Astrocyte (in vitro differentiated cells and primary cell): ENCODE results near the gene ZFHX3. TPM values are rescaled to one million over a fixed set of nuclear protein-coding genes. Genes with fewer than 3 reads are reported as not detected.

Source experiments
- DNase-seq: peaks from one replicate; pipeline ENCODE4 v3.0.0-alpha.2; 2010; ENCODE audit warnings: low read depth
- FAIRE-seq: peaks from 2 replicates; lab custom pipeline; 2011; peaks lifted over from hg19 to GRCh38; lab: Jason Lieb, UNC
- H2AFZ ChIP-seq: 2 replicates; pipeline ENCODE4 v1.6.0; 2012; ENCODE audit warnings: low read depth, low read length, inconsistent platforms
- H3K27ac ChIP-seq: 2 replicates; pipeline ENCODE4 v1.5.1; 2011; ENCODE audit warnings: low read depth, low read length, inconsistent platforms
- H3K27me3 ChIP-seq: 2 replicates; pipeline ENCODE4 v1.6.0; 2011; ENCODE audit warnings: low read length, inconsistent platforms; ENCODE audit not compliant: insufficient read depth
- H3K36me3 ChIP-seq: 2 replicates; pipeline ENCODE4 v1.5.1; 2011; ENCODE audit warnings: low read length, inconsistent platforms; ENCODE audit not compliant: insufficient read depth
- H3K4me1 ChIP-seq: 2 replicates; pipeline ENCODE4 v1.5.1; 2011; ENCODE audit warnings: low read length, inconsistent platforms; ENCODE audit not compliant: insufficient read depth
- H3K4me2 ChIP-seq: 2 replicates; pipeline ENCODE4 v1.6.0; 2012; ENCODE audit warnings: low read length, inconsistent platforms
- H3K4me3 ChIP-seq: 2 replicates; pipeline ENCODE4 v1.5.1; 2011; ENCODE audit warnings: low read depth, mild to moderate bottlenecking, low read length, inconsistent platforms; ENCODE audit not compliant: insufficient read depth
- H3K79me2 ChIP-seq: 2 replicates; pipeline ENCODE4 v1.6.0; 2012; ENCODE audit warnings: mild to moderate bottlenecking, low read length, inconsistent platforms; ENCODE audit not compliant: insufficient read depth
- H3K9ac ChIP-seq: 2 replicates; pipeline ENCODE4 v1.6.0; 2012; ENCODE audit warnings: mild to moderate bottlenecking, low read length, inconsistent platforms
- H3K9me3 ChIP-seq: 2 replicates; pipeline ENCODE4 v1.5.1; 2012; ENCODE audit warnings: low read depth, mild to moderate bottlenecking, low read length, inconsistent platforms; ENCODE audit not compliant: insufficient read depth
- H4K20me1 ChIP-seq: 2 replicates; pipeline ENCODE4 v1.6.0; 2012; ENCODE audit warnings: low read length, inconsistent platforms; ENCODE audit not compliant: insufficient read depth
- H3K27ac Mint-ChIP-seq: one replicate; pipeline ENCODE4 v1.8.0; 2021; ENCODE audit warnings: mild to moderate bottlenecking, mixed read lengths; ENCODE audit not compliant: unreplicated experiment
- H3K27me3 Mint-ChIP-seq: one replicate; pipeline ENCODE4 v1.8.0; 2021; ENCODE audit warnings: low read depth, mixed read lengths; ENCODE audit not compliant: unreplicated experiment
- H3K36me3 Mint-ChIP-seq: one replicate; pipeline ENCODE4 v1.8.0; 2021; ENCODE audit warnings: low read depth, mixed read lengths; ENCODE audit not compliant: unreplicated experiment
- H3K4me1 Mint-ChIP-seq: one replicate; pipeline ENCODE4 v1.8.0; 2021; ENCODE audit warnings: low read depth, mixed read lengths; ENCODE audit not compliant: unreplicated experiment
- H3K4me3 Mint-ChIP-seq: one replicate; pipeline ENCODE4 v1.8.0; 2021; ENCODE audit warnings: mild to moderate bottlenecking, moderate library complexity, mixed read lengths; ENCODE audit not compliant: unreplicated experiment
- H3K9me3 Mint-ChIP-seq: one replicate; pipeline ENCODE4 v1.8.0; 2021; ENCODE audit warnings: mild to moderate bottlenecking, mixed read lengths; ENCODE audit not compliant: unreplicated experiment
- CTCF ChIP-seq: IDR thresholded peaks from 2 replicates; pipeline ENCODE4 v1.5.1; 2011; ENCODE audit warnings: low read depth, mild to moderate bottlenecking, inconsistent platforms, low read length, moderate library complexity; ENCODE audit not compliant: insufficient read depth
- EZH2 ChIP-seq: IDR thresholded peaks from 2 replicates; pipeline ENCODE4 v1.6.1; 2012; ENCODE audit warnings: mild to moderate bottlenecking, low read length, inconsistent platforms; ENCODE audit not compliant: insufficient read depth
- total RNA-seq: library from RNA; stranded (reverse); gene quantifications from 2 replicates; pipeline ENCODE4 v1.2.1, GENCODE V29; 2021

The ZFHX3 gene
- total RNA-seq, 1 donor from 2014 or later, result 19.7 TPM

GRCh38 chr16:72977127-72977526, 70.8 kb downstream of the ZFHX3 start:
- TF ChIP-seq CTCF (no peak), EZH2 (no peak)
- Histone ChIP-seq H3K4me3 (no peak overlapping the region), H3K36me3 (no peaks in the 10 kb centered on the region), H3K27me3 (no peaks in the 10 kb centered on the region), H3K4me2 (no peak overlapping the region), H2AFZ (no peak overlapping the region), H3K9ac (no peak overlapping the region), H4K20me1 (peaks cover 92% of the 10 kb centered on the region), H3K27ac (no peak overlapping the region), H3K4me1 (no peaks in the 10 kb centered on the region), H3K79me2 (peaks cover 89% of the 10 kb centered on the region), H3K9me3 (no peaks in the 10 kb centered on the region)
- FAIRE-seq (no peak), DNase-seq (no peak)
- H3K27me3 Mint-ChIP-seq, result no peaks in the 10 kb centered on the region
- H3K9me3 Mint-ChIP-seq, result peaks cover 1% of the 10 kb centered on the region
- H3K36me3 Mint-ChIP-seq, result peaks cover 3% of the 10 kb centered on the region
- no peak overlapping the region for H3K27ac Mint-ChIP-seq
- no peak overlapping the region for H3K4me3 Mint-ChIP-seq
- peaks cover 6% of the 10 kb centered on the region for H3K4me1 Mint-ChIP-seq

- Mint-ChIP-seq H3K27me3 (no peaks in the 10 kb centered on the region), H3K4me3 (no peak overlapping the region), H3K9me3 (peaks cover 1% of the 10 kb centered on the region), H3K4me1 (peaks cover 6% of the 10 kb centered on the region), H3K27ac (no peak overlapping the region), H3K36me3 (peaks cover 5% of the 10 kb centered on the region)
- Histone ChIP-seq H3K4me1 (no peaks in the 10 kb centered on the region), H3K27ac (no peak overlapping the region), H3K36me3 (no peaks in the 10 kb centered on the region), H3K79me2 (peaks cover 85% of the 10 kb centered on the region), H3K9me3 (no peaks in the 10 kb centered on the region), H3K4me3 (no peak overlapping the region), H4K20me1 (peaks cover 90% of the 10 kb centered on the region), H2AFZ (no peak overlapping the region), H3K27me3 (no peaks in the 10 kb centered on the region), H3K9ac (no peak overlapping the region), H3K4me2 (no peak overlapping the region)
- no peak for TF ChIP-seq CTCF
- DNase-seq (no peak), FAIRE-seq (no peak)
These were observed 71.4 kb downstream of the ZFHX3 start for GRCh38 chr16:72976438-72977064.

- H3K27me3 Mint-ChIP-seq, result no peaks in the 10 kb centered on the region
- no peak overlapping the region for H3K4me2 ChIP-seq
- no peak overlapping the region for H3K27ac Mint-ChIP-seq
- H3K9ac ChIP-seq, result no peak overlapping the region
- no peak overlapping the region for H3K4me3 ChIP-seq
- DNase-seq, result no peak
- no peak overlapping the region for H3K4me3 Mint-ChIP-seq
- peaks cover 5% of the 10 kb centered on the region for H3K36me3 Mint-ChIP-seq
- no peak for FAIRE-seq
- no peak overlapping the region for H2AFZ ChIP-seq
- no peak for TF ChIP-seq EZH2
- TF ChIP-seq CTCF, result no peak
- H3K36me3 ChIP-seq, result no peaks in the 10 kb centered on the region
- H3K9me3 ChIP-seq, result no peaks in the 10 kb centered on the region
- peaks cover 82% of the 10 kb centered on the region for H3K79me2 ChIP-seq
- H4K20me1 ChIP-seq, result peaks cover 88% of the 10 kb centered on the region
- H3K27ac ChIP-seq, result no peak overlapping the region
- peaks cover 6% of the 10 kb centered on the region for H3K4me1 Mint-ChIP-seq
- H3K9me3 Mint-ChIP-seq, result peaks cover 1% of the 10 kb centered on the region
- no peaks in the 10 kb centered on the region for H3K27me3 ChIP-seq
- H3K4me1 ChIP-seq, result no peaks in the 10 kb centered on the region
These were observed 72.0 kb downstream of the ZFHX3 start for GRCh38 chr16:72975809-72976437.
